Measurements from ENCODE around the gene MGME1. TPM values are rescaled to one million over a fixed set of nuclear protein-coding genes. Genes with fewer than 3 reads are reported as not detected.

The MGME1 gene
- total and polyA plus RNA-seq, 2 donors (not counting 1 experiment from before 2014, with no cell fraction given) = 11.7 to 11.9 TPM

GRCh38 chr20:17992224-17992637 is 23.4 kb downstream of the MGME1 start:
- no peak overlapping the region for H3K9ac ChIP-seq (ENCODE audit: insufficient read depth, low read length)
- H3K4me3 ChIP-seq (replicated peaks in 1 of 4; ENCODE audit: control extremely low read depth in 1 of 4, insufficient read depth in 1 of 4, low read depth in 3 of 4, low read length in 4 of 4) = no peak overlapping the region
- no peaks in the 10 kb centered on the region for H3K79me2 ChIP-seq (ENCODE audit: control insufficient read depth, insufficient read depth, low read length)
- no peaks in the 10 kb centered on the region for H3K4me1 ChIP-seq (ENCODE audit: control insufficient read depth, extremely low read depth, insufficient read depth, low read length)
- DNase-seq (ENCODE audit: low read depth in 2 of 2) = no peak
- no peaks in the 10 kb centered on the region for H4K20me1 ChIP-seq (ENCODE audit: control insufficient read depth, extremely low read depth, insufficient read depth, low read length)
- no peak overlapping the region for H3K4me2 ChIP-seq (ENCODE audit: extremely low read depth, insufficient read depth, low read length)
- H3K27ac ChIP-seq (ENCODE audit: insufficient read depth, low read length) = no peak overlapping the region
- H3K9me3 ChIP-seq (ENCODE audit: control insufficient read depth, insufficient read depth, low read depth, low read length) = no peaks in the 10 kb centered on the region
- no peaks in the 10 kb centered on the region for H3K27me3 ChIP-seq (ENCODE audit: control insufficient read depth, insufficient read depth, low read length)
- no peak overlapping the region for H2AFZ ChIP-seq (ENCODE audit: low read length)
- TF ChIP-seq EZH2 (IDR thresholded peaks at IDR 0.05; ENCODE audit: low read length, missing control alignments) (no peak), CTCF (conservative IDR thresholded peaks at IDR 0.05 in 1 of 2, IDR thresholded peaks at IDR 0.05 in 1 of 2; ENCODE audit: low read depth in 1 of 2, low read length in 2 of 2) (no peak)
- peaks cover 4% of the 10 kb centered on the region for H3K36me3 ChIP-seq (ENCODE audit: control insufficient read depth, insufficient read depth, low read length)

GRCh38 chr20:17992847-17993513 is 24.2 kb downstream of the MGME1 start:
- H3K27me3 ChIP-seq (ENCODE audit: control insufficient read depth, insufficient read depth, low read length) = peaks cover 2% of the 10 kb centered on the region
- H3K36me3 ChIP-seq (ENCODE audit: control insufficient read depth, insufficient read depth, low read length) = peaks cover 4% of the 10 kb centered on the region
- peak; percentile 24 to 44 for DNase-seq (ENCODE audit: low read depth in 2 of 2)
- no peaks in the 10 kb centered on the region for H4K20me1 ChIP-seq (ENCODE audit: control insufficient read depth, extremely low read depth, insufficient read depth, low read length)
- no peak overlapping the region for H2AFZ ChIP-seq (ENCODE audit: low read length)
- no peaks in the 10 kb centered on the region for H3K79me2 ChIP-seq (ENCODE audit: control insufficient read depth, insufficient read depth, low read length)
- H3K9ac ChIP-seq (ENCODE audit: insufficient read depth, low read length) = no peak overlapping the region
- no peak for TF ChIP-seq EZH2 (IDR thresholded peaks at IDR 0.05; ENCODE audit: low read length, missing control alignments)
- TF ChIP-seq CTCF (conservative IDR thresholded peaks at IDR 0.05 in 1 of 2, IDR thresholded peaks at IDR 0.05 in 1 of 2; ENCODE audit: low read depth in 1 of 2, low read length in 2 of 2) = no peak
- no peaks in the 10 kb centered on the region for H3K4me1 ChIP-seq (ENCODE audit: control insufficient read depth, extremely low read depth, insufficient read depth, low read length)
- H3K9me3 ChIP-seq (ENCODE audit: control insufficient read depth, insufficient read depth, low read depth, low read length) = no peaks in the 10 kb centered on the region
- H3K4me3 ChIP-seq (replicated peaks in 1 of 4; ENCODE audit: control extremely low read depth in 1 of 4, insufficient read depth in 1 of 4, low read depth in 3 of 4, low read length in 4 of 4) = no peak overlapping the region
- H3K27ac ChIP-seq (ENCODE audit: insufficient read depth, low read length) = no peak overlapping the region
- H3K4me2 ChIP-seq (ENCODE audit: extremely low read depth, insufficient read depth, low read length) = no peak overlapping the region

GRCh38 chr20:17993546-17993945 is 24.7 kb downstream of the MGME1 start:
- Histone ChIP-seq H3K36me3 (ENCODE audit: control insufficient read depth, insufficient read depth, low read length) (peaks cover 4% of the 10 kb centered on the region), H3K27me3 (ENCODE audit: control insufficient read depth, insufficient read depth, low read length) (peaks cover 2% of the 10 kb centered on the region), H4K20me1 (ENCODE audit: control insufficient read depth, extremely low read depth, insufficient read depth, low read length) (no peaks in the 10 kb centered on the region), H3K9ac (ENCODE audit: insufficient read depth, low read length) (no peak overlapping the region), H3K4me3 (replicated peaks in 1 of 4; ENCODE audit: control extremely low read depth in 1 of 4, insufficient read depth in 1 of 4, low read depth in 3 of 4, low read length in 4 of 4) (no peak overlapping the region), H3K4me2 (ENCODE audit: extremely low read depth, insufficient read depth, low read length) (no peak overlapping the region), H3K4me1 (ENCODE audit: control insufficient read depth, extremely low read depth, insufficient read depth, low read length) (no peaks in the 10 kb centered on the region), H3K9me3 (ENCODE audit: control insufficient read depth, insufficient read depth, low read depth, low read length) (no peaks in the 10 kb centered on the region), H3K27ac (ENCODE audit: insufficient read depth, low read length) (no peak overlapping the region), H3K79me2 (ENCODE audit: control insufficient read depth, insufficient read depth, low read length) (no peaks in the 10 kb centered on the region), H2AFZ (ENCODE audit: low read length) (no peak overlapping the region)
- DNase-seq (ENCODE audit: low read depth in 2 of 2) = no peak
- no peak for TF ChIP-seq CTCF (conservative IDR thresholded peaks at IDR 0.05 in 1 of 2, IDR thresholded peaks at IDR 0.05 in 1 of 2; ENCODE audit: low read depth in 1 of 2, low read length in 2 of 2)

Measured in fibroblast of lung (primary cell).